Dermis lymphatic vessel endothelial cell (primary cell): ENCODE measurements around the gene NOP16. TPM values are rescaled to one million over a fixed set of nuclear protein-coding genes. Genes with fewer than 3 reads are reported as not detected.

Source experiments
- total RNA-seq: library from RNA; depleted of rRNA; stranded (reverse); fragments of >200 nt; gene quantifications from 2 replicates; pipeline ENCODE4 v1.2.1, GENCODE V29; 2014

Gene NOP16, protein sequence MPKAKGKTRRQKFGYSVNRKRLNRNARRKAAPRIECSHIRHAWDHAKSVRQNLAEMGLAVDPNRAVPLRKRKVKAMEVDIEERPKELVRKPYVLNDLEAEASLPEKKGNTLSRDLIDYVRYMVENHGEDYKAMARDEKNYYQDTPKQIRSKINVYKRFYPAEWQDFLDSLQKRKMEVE
- 10.1 and 12.3 TPM in 2 replicates for total RNA-seq

DNA sequence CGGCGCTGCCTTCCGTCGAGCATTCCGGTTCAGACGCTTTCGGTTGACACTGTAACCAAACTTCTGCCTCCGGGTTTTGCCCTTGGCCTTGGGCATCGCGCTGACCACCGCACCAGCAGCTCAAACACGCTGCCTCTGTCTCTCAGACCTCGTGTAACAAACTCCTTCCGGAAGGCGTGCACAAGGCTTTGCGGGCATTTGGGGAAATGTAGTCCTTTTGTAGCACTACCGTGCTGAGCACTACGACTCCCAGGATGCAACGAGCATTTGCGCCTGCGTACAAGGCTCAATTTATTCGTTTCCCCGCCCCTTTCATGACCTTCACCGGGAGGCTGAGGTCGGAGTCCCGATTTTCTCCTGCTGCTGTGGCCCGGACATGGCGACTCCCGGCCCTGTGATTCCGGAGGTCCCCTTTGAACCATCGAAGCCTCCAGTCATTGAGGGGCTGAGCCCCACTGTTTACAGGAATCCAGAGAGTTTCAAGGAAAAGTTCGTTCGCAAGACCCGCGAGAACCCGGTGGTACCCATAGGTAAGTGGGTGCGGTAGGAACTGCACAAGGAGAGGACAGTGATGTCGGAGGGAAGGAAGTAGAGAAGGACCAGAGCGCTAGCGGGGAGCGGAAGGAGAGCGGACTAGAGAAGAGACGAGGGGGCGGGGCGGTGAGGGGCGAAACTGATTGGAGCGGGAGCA is at the start of gene NOP16, which contains the start of gene HIGD2A:
TSS of gene NOP16 (minus strand) at position 155 of the 691 bp plus-strand sequence. CDS start at position 96, 59 bp downstream.
TSS of gene HIGD2A (plus strand) at position 308 of the 691 bp plus-strand sequence. CDS start at position 377, 69 bp downstream.

DNA sequence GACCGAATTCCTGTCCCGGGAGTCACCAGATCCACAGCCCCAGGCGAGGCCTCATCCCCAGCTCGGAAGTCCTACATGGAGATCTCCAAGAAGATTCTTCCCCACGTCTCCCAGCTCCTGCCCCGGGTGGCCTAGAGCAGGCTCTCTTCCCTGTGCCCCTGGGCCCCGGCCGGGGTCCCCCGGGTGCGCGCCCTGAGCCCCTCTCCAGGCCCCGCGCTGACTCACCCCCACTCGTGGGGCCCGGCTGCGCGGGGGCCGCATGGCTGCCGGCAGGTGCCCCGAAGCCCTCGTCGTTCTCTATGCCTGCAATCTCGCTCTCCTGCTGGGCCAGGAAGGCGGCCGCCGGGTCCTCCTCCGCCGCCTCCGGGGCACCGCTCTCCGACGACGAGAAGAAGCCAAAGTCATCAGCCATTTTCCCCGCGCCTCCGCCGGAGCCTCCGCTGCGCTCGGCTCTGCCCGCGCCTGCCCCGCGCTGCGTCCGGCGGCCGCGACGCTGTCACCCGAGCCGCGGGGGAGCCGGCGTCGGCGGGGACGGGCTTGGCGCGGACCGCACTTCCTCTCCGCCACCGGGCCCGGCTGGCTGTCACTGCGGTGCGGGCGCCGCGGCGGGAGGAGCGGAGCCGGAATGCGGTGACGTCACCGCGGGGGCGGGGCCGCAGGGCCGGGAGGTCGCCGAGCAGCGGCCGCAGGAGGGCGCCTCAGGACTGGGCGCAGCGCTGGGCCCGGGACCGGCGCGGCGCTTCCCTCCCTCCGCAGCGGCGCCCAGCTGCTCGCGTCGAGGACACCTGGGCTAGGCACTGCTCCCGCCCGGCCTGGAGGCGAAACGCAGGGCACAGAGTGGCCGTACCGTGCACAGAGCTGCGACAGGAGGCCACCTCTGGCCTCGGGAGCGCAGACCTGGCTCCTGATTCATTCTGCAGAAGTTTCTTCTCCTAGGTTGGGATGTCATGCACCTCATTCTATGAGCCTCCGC is 27.8 kb upstream of the NOP16 start, which contains the start of gene CLTB:
TSS of gene CLTB (minus strand) at position 588 of the 973 bp plus-strand sequence. CDS start at position 412, 176 bp downstream.

DNA sequence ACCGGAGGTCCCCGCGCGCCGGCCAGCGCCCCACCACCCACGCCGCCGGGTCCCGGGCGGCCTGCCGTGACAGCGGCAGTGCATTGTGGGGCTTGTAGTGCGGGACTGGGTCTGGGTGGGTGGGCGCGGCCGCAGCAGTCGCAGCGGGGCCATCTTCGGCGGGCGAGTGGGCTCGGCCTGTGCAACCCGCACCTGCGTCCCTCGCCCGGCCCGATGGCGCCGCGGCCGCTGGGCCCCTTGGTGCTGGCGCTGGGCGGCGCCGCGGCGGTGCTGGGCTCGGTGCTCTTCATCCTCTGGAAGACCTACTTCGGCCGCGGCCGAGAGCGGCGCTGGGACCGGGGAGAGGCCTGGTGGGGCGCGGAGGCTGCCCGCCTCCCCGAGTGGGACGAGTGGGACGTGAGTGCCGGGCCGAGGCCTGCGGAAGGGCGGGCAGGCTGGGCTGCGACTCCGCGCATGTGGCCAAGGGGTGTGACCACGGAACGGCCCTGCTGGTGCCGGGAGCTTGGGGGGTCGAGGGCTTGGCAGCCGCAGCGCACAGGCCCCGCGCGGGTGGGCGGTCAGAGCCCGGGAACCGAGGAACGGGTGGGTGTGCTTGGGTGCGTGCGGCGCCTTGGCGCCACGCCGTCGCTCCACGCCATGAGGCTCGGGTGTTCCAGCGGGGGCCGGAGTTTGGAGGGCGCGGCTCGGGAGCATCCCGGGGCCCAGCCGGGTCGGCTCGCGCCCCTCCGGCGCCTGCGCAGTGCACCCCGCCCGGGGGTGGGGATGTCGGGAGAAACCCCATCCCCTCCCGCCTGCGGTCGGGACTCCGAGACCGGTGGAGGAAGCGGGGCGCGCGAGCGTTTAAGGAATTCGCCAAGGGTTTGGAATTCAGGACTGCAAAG is 22.8 kb downstream of the NOP16 start, which contains the start of gene ARL10:
TSS of gene ARL10 (plus strand) at position 137 of the 881 bp plus-strand sequence. CDS start at position 214, 77 bp downstream.

DNA sequence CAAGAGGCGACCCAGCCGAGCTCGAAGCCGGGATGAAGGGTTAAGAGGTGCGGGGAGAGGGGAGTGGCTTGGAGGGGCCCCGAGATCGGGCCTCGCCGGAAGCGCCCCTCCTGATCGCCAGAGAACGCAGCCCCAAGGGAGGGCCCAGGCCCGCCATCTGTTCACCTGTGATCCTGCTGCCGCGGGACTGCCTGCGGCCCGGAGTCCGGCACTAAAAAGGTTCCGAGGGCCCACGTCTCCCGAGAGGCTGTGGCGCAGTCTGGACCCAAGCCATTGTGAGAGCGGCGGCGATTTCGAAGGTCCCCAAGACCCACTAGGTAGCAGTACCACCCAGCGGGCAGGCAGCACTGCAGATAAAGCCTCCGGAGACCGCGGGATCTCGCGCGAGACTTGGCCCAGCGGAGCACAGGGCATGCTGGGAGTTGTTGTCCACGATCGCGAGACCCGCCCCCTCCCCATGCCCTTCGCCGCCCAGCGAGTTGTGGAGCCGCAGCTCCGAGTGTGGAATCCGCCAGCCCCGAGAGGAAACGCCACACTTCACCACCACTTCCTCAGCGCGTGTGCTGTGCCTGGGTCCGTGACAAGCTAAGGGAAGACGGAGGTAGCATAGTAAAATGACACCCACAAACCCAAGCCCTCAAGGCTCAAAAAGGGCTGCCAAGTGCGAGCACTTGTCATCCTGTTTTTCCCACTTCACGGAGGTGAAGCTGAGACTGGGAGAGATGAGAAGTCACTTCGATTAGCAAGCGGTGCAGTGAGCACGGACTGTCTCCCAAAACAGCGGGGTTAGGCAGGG is 26.8 kb downstream of the NOP16 start, which contains the start of gene KIAA1191:
TSS of gene KIAA1191 (minus strand) at position 328 of the 796 bp plus-strand sequence. CDS start 2,256 bp downstream, outside the sequence.

Other genes with a start within 250 kb of the NOP16 start
- 1.6 and 2.8 TPM in 2 replicates for gene SIMC1, start 150.2 kb downstream of the NOP16 start, total RNA-seq
- gene KIAA1191, start 26.8 kb downstream of the NOP16 start, total RNA-seq: 84.6 and 88.4 TPM in 2 replicates
- gene ARL10, start 23.1 kb downstream of the NOP16 start, total RNA-seq: 7.3 and 9.4 TPM in 2 replicates
- 42.1 and 54.0 TPM in 2 replicates for gene HIGD2A, start 153 bp upstream of the NOP16 start, total RNA-seq
- gene CLTB, start 27.9 kb upstream of the NOP16 start, total RNA-seq: 78.0 and 82.7 TPM in 2 replicates
- 39.9 and 42.0 TPM in 2 replicates for gene FAF2, start 59.8 kb upstream of the NOP16 start, total RNA-seq
- gene RNF44, start 148.8 kb upstream of the NOP16 start, total RNA-seq: 3.4 and 4.6 TPM in 2 replicates
- under 0.01 TPM in 2 replicates for gene CDHR2, start 160.7 kb upstream of the NOP16 start, total RNA-seq
- gene GPRIN1, start 221.6 kb upstream of the NOP16 start, total RNA-seq: 3.9 and 4.3 TPM in 2 replicates
- gene SNCB, start 241.9 kb upstream of the NOP16 start, total RNA-seq: 0.43 TPM in 2 replicates
- gene EIF4E1B, start 242.1 kb upstream of the NOP16 start, total RNA-seq: not detected in 2 replicates